HepG2 (cell line): ENCODE data around the gene IRF5. TPM values are rescaled to one million over a fixed set of nuclear protein-coding genes. Genes with fewer than 3 reads are reported as not detected.

Experiments
- ATAC-seq: fragments of 200-7000 bp; cut with Tn5 transposase; 3 replicates; pipeline ENCODE4 v1.9.1; 2020; ENCODE audit warnings: mild to moderate bottlenecking, moderate library complexity
- BruUV-seq: library from RNA; stranded (reverse); fragments of 400-500 nt; replicated peaks from 2 replicates; lab custom pipeline; 2021; lab: Mats Ljungman, UMichigan
- CTCF ChIA-PET: fragments of 300-600 bp; formaldehyde crosslinking; extraction: SDS; loops from one replicate; lab custom pipeline; 2021; ENCODE audit warnings: low total read pairs, inconsistent platforms, low intra/inter-chr PET ratio; lab: Yijun Ruan, JAX
- POLR2A ChIA-PET: fragments of 350-600 bp; sonication (Branson Sonifier 250); formaldehyde crosslinking; loops from one replicate; lab custom pipeline; 2020; ENCODE audit warnings: antibody characterized with exemption, inconsistent platforms; lab: Yijun Ruan, JAX
- DNase-seq: peaks from one replicate; pipeline ENCODE4 v3.0.0-alpha.2; 2015; ENCODE audit warnings: low spot score
- FAIRE-seq: peaks from 3 replicates; lab custom pipeline; 2011; peaks lifted over from hg19 to GRCh38; lab: Jason Lieb, UNC
- H2AFZ ChIP-seq: one replicate; pipeline ENCODE4 v1.6.1; 2011; ENCODE audit warnings: low read length, inconsistent platforms
- H3K27ac ChIP-seq: fragments of 300-600 bp; 3 replicates; pipeline ENCODE4 v1.8.0; 2011; ENCODE audit warnings: mixed run types, mild to moderate bottlenecking, mixed read lengths, low read length, inconsistent platforms; ENCODE audit not compliant: insufficient read depth; ENCODE audit errors: extremely low read length
- H3K27me3 ChIP-seq, 2 experiments: fragments of 200-600 bp in 1 of 2; 2 replicates in 1 of 2; 3 replicates in 1 of 2; pipeline versions ENCODE4 v1.6.0 to v1.8.0; 2011; ENCODE audit warnings: low read length in 2 of 2, mild to moderate bottlenecking in 2 of 2, moderate library complexity in 2 of 2, inconsistent platforms in 1 of 2; ENCODE audit not compliant: insufficient read depth in 2 of 2, control insufficient read depth in 1 of 2
- H3K36me3 ChIP-seq, 2 experiments: fragments of 200-600 bp in 1 of 2; replicated peaks in 1 of 2; 2 replicates in 1 of 2; 3 replicates in 1 of 2; pipeline versions ENCODE4 v1.5.1 to v1.8.0; 2011; ENCODE audit warnings: low read length in 2 of 2, inconsistent platforms in 1 of 2; ENCODE audit not compliant: insufficient read depth in 2 of 2, control insufficient read depth in 1 of 2
- H3K4me1 ChIP-seq: 2 replicates; pipeline ENCODE4 v1.5.1; 2012; ENCODE audit warnings: low read length, inconsistent platforms; ENCODE audit not compliant: insufficient read depth
- H3K4me2 ChIP-seq: 2 replicates; pipeline ENCODE4 v1.6.0; 2011; ENCODE audit warnings: low read depth, low read length, inconsistent platforms
- H3K4me3 ChIP-seq, 3 experiments: fragments of 200-600 bp in 1 of 3; sonication (generic), shearing (Covaris generic) in 1 of 3; replicated peaks in 1 of 3; 2 replicates each; pipeline ENCODE4 v1.5.1; 2011 to 2016; ENCODE audit warnings: low read length in 3 of 3, inconsistent platforms in 2 of 3, low read depth in 2 of 3, mild to moderate bottlenecking in 2 of 3, control low read depth in 1 of 3, mixed read lengths in 1 of 3; ENCODE audit not compliant: insufficient read depth in 1 of 3
- H3K79me2 ChIP-seq: one replicate; pipeline ENCODE4 v1.6.1; 2011; ENCODE audit warnings: low read length, inconsistent platforms; ENCODE audit not compliant: insufficient read depth
- H3K9ac ChIP-seq: 2 replicates; pipeline ENCODE4 v1.6.0; 2011; ENCODE audit warnings: mild to moderate bottlenecking, low read depth, low read length, inconsistent platforms; ENCODE audit not compliant: insufficient read depth
- H3K9me3 ChIP-seq: 2 replicates; pipeline ENCODE4 v1.5.1; 2012; ENCODE audit warnings: mild to moderate bottlenecking, low read length
- H4K20me1 ChIP-seq: 2 replicates; pipeline ENCODE4 v1.6.0; 2011; ENCODE audit warnings: inconsistent platforms, mild to moderate bottlenecking, low read length, moderate library complexity; ENCODE audit not compliant: insufficient read depth
- FOXA3 ChIP-seq: IDR thresholded peaks from 2 replicates; pipeline ENCODE4 v1.6.1; 2016; ENCODE audit warnings: missing genetic modification reagents, missing compliant biosample characterization
- HDAC6 ChIP-seq: fragments of 200-600 bp; sonication (generic); IDR thresholded peaks from 2 replicates; pipeline ENCODE4 v1.7.0; 2017; ENCODE audit warnings: mild to moderate bottlenecking, antibody characterized with exemption, low read length, low read depth
- HOXA3 ChIP-seq: sonication (generic); formaldehyde crosslinking; IDR thresholded peaks from 2 replicates; pipeline ENCODE4 v1.5.0; 2020; ENCODE audit warnings: missing genetic modification reagents
- KLF6 ChIP-seq: IDR thresholded peaks from 2 replicates; pipeline ENCODE4 v1.8.0; 2016; ENCODE audit warnings: missing biosample characterization, missing genetic modification reagents
- NR2F6 ChIP-seq, 2 experiments: IDR thresholded peaks; 2 replicates each; pipeline ENCODE4 v1.6.1; 2016; ENCODE audit warnings: antibody characterized with exemption in 1 of 2, mild to moderate bottlenecking in 1 of 2
- SP4 ChIP-seq: sonication (generic); formaldehyde crosslinking; IDR thresholded peaks from 2 replicates; pipeline ENCODE4 v1.8.1; 2023; ENCODE audit warnings: mild to moderate bottlenecking, missing genetic modification reagents
- TSC22D2 ChIP-seq: sonication (generic); formaldehyde crosslinking; IDR thresholded peaks from 2 replicates; pipeline ENCODE4 v1.5.1; 2020; ENCODE audit warnings: missing genetic modification reagents, mild to moderate bottlenecking, borderline replicate concordance
- U2AF1 ChIP-seq: fragments of 200-400 bp; formaldehyde crosslinking; optimal IDR thresholded peaks from 2 replicates; pipeline ENCODE3; 2017; ENCODE audit warnings: mild to moderate bottlenecking, low read depth, low read length
- XRCC5 ChIP-seq: fragments of 200-400 bp; formaldehyde crosslinking; optimal IDR thresholded peaks from 2 replicates; pipeline ENCODE3; 2017; ENCODE audit warnings: mild to moderate bottlenecking, low read length
- ZBTB21 ChIP-seq: sonication (generic); formaldehyde crosslinking; IDR thresholded peaks from 2 replicates; pipeline ENCODE4 v1.4.0; 2020; ENCODE audit warnings: missing genetic modification reagents
- ZNF556 ChIP-seq: sonication (generic); formaldehyde crosslinking; IDR thresholded peaks from 2 replicates; pipeline ENCODE4 v1.4.0; 2020; ENCODE audit warnings: mild to moderate bottlenecking, missing genetic modification reagents, borderline replicate concordance
- ZNF720 ChIP-seq: sonication (generic); formaldehyde crosslinking; IDR thresholded peaks from 2 replicates; pipeline ENCODE4 v1.4.0; 2020; ENCODE audit warnings: missing genetic modification reagents
- ZNF724P ChIP-seq: sonication (generic); formaldehyde crosslinking; IDR thresholded peaks from 2 replicates; pipeline ENCODE4 v1.8.0; 2022; ENCODE audit warnings: missing genetic modification reagents, borderline replicate concordance
- WGBS: methylation state at CpG from one replicate; pipeline ENCODE4 v1.1.6; 2017; ENCODE audit warnings: low lambda C conversion rate; 5-methylcytosine and 5-hydroxymethylcytosine counted together
- in situ Hi-C: cut with HindIII; loops from 2 replicates; pipeline ENCODE4 v1.10.0; 2017; ENCODE audit warnings: low pct_unique_long_range_greater_than_20kb; ENCODE audit not compliant: extremely low pct_ligation_motif_present
- intact Hi-C: fragments of 100-400 bp; cut with micrococcal nuclease; formaldehyde crosslinking; loops from one replicate; pipeline ENCODE4 v1.10.0; 2022; ENCODE audit not compliant: unreplicated experiment
- polyA plus RNA-seq, 8 experiments: library from polyadenylated mRNA; depleted of rRNA in 3 of 8; stranded (reverse) in 7 of 8; unstranded in 1 of 8; fragments of >200 nt; fragmentation: Illumina TruSeq in 4 of 8; extraction: Trizol in 4 of 8; gene quantifications; 2 replicates each; pipeline versions ENCODE4 v1.2.1 to v1.2.3, GENCODE V29; 2011 to 2016; ENCODE audit warnings: low read depth in 4 of 8, missing spikeins in 1 of 8, mixed read lengths in 1 of 8; ENCODE audit not compliant: insufficient read depth in 1 of 8
- total RNA-seq, 5 experiments: library from RNA; depleted of rRNA; stranded (reverse); fragments of >200 nt; fragmentation: Illumina TruSeq; extraction: Trizol; gene quantifications; 2 replicates each; pipeline ENCODE4 v1.2.3, GENCODE V29; 2016; ENCODE audit warnings: low read depth in 1 of 5
- TF ChIP-seq, protein P1 (sequence below): sonication (generic); formaldehyde crosslinking; IDR thresholded peaks from 2 replicates; pipeline ENCODE4 v1.5.0; 2020; ENCODE audit warnings: mild to moderate bottlenecking, missing genetic modification reagents, borderline replicate concordance
- TF ChIP-seq, protein P2 (sequence below): sonication (generic); formaldehyde crosslinking; IDR thresholded peaks from 2 replicates; pipeline ENCODE4 v1.4.0; 2020; ENCODE audit warnings: missing genetic modification reagents, borderline replicate concordance
- TF ChIP-seq, protein P3 (sequence below): sonication (generic); formaldehyde crosslinking; IDR thresholded peaks from 2 replicates; pipeline ENCODE4 v1.5.0; 2020; ENCODE audit warnings: mild to moderate bottlenecking, low read depth, missing genetic modification reagents, borderline replicate concordance
- TF ChIP-seq, protein P4 (sequence below): sonication (generic); formaldehyde crosslinking; IDR thresholded peaks from 2 replicates; pipeline ENCODE4 v1.8.1; 2023; ENCODE audit warnings: missing genetic modification reagents, mild to moderate bottlenecking, borderline replicate concordance

The IRF5 gene
- total and polyA plus RNA-seq, 2 of the 13 experiments (the other 11 are each of a cell fraction or from before 2014, with no cell fraction given): 2.0 to 2.9 TPM

DNA sequence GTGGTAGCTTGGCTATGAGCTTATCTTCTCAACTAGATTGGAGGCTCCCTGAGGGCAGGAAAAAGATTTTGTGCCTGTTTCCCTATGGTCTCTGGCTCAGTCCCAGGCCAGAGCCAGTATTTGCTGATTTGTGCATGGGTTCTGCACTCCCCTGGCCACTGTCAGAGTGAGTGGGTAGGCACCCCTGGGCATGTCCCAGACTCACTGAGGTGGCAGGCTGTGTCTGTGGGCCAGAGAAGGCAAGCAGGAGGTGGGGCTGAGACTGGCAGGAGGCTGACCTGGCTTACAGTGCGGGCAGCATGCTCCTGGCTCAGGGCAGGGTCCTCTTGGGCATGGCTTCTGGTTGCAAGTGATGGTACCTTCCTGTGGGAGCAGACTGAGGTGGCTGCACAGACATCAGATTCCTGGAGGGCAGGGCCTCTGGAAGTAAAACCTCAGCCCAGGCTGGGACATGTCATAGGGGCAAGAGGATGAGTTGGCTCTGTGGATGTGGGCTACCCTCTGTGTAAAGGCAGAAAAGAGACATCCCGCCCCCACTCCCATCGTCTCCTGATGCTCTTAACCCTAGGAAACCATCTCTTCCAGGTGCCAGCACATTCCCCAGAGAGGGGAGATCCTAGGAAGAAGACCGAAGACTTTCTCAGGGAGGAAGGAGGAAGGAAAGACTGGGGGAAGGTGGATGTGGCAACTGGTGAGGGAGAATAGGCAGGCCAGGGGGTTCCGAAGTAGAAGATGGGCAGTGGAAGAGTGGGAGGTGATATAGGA lies 31.5 kb upstream of the IRF5 start:
- Histone ChIP-seq H3K36me3 (no peaks in the 10 kb centered on the region), H3K27ac (no peak overlapping the region), H3K4me1 (peaks cover 22% of the 10 kb centered on the region), H3K9ac (no peak overlapping the region), H2AFZ (no peak overlapping the region), H3K9me3 (no peaks in the 10 kb centered on the region), H3K4me3 (no peak overlapping the region), H4K20me1 (no peaks in the 10 kb centered on the region), H3K4me2 (no peak overlapping the region), H3K79me2 (no peaks in the 10 kb centered on the region), H3K27me3 (peaks cover 0 to 34% of the 10 kb centered on the region in 2 experiments; a peak in 2 of 5 replicates)
- intact Hi-C loops: no loop called here
- TF ChIP-seq, protein P1, sequence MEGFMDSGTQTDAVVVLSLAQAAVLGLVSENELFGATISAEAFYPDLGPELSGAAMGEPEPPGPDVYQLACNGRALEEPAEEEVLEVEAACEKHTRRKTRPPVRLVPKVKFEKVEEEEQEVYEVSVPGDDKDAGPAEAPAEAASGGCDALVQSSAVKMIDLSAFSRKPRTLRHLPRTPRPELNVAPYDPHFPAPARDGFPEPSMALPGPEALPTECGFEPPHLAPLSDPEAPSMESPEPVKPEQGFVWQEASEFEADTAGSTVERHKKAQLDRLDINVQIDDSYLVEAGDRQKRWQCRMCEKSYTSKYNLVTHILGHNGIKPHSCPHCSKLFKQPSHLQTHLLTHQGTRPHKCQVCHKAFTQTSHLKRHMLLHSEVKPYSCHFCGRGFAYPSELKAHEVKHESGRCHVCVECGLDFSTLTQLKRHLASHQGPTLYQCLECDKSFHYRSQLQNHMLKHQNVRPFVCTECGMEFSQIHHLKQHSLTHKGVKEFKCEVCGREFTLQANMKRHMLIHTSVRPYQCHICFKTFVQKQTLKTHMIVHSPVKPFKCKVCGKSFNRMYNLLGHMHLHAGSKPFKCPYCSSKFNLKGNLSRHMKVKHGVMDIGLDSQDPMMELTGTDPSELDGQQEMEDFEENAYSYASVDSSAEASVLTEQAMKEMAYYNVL: no peak
- no peak for TF ChIP-seq ZNF556 (CRISPR knock-in tag)
- no peak for TF ChIP-seq FOXA3 (CRISPR knock-in tag)
- TF ChIP-seq, protein P2, sequence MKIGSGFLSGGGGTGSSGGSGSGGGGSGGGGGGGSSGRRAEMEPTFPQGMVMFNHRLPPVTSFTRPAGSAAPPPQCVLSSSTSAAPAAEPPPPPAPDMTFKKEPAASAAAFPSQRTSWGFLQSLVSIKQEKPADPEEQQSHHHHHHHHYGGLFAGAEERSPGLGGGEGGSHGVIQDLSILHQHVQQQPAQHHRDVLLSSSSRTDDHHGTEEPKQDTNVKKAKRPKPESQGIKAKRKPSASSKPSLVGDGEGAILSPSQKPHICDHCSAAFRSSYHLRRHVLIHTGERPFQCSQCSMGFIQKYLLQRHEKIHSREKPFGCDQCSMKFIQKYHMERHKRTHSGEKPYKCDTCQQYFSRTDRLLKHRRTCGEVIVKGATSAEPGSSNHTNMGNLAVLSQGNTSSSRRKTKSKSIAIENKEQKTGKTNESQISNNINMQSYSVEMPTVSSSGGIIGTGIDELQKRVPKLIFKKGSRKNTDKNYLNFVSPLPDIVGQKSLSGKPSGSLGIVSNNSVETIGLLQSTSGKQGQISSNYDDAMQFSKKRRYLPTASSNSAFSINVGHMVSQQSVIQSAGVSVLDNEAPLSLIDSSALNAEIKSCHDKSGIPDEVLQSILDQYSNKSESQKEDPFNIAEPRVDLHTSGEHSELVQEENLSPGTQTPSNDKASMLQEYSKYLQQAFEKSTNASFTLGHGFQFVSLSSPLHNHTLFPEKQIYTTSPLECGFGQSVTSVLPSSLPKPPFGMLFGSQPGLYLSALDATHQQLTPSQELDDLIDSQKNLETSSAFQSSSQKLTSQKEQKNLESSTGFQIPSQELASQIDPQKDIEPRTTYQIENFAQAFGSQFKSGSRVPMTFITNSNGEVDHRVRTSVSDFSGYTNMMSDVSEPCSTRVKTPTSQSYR (CRISPR knock-in tag): no peak
- TF ChIP-seq, protein P3, sequence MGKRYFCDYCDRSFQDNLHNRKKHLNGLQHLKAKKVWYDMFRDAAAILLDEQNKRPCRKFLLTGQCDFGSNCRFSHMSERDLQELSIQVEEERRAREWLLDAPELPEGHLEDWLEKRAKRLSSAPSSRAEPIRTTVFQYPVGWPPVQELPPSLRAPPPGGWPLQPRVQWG (CRISPR knock-in tag): no peak
- no peak for TF ChIP-seq ZBTB21 (CRISPR knock-in tag)
- TF ChIP-seq ZNF720 (CRISPR knock-in tag): no peak
- TF ChIP-seq HDAC6: no peak
- TF ChIP-seq ZNF724P: no peak
- no peak for TF ChIP-seq SP4 (CRISPR knock-in tag)
- TF ChIP-seq, protein P4, sequence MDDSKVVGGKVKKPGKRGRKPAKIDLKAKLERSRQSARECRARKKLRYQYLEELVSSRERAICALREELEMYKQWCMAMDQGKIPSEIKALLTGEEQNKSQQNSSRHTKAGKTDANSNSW: no peak
- TF ChIP-seq HOXA3: no peak
- TF ChIP-seq KLF6 (CRISPR knock-in tag): no peak
- no peak for TF ChIP-seq U2AF1
- TF ChIP-seq TSC22D2 (CRISPR knock-in tag): no peak
- TF ChIP-seq XRCC5: no peak
- TF ChIP-seq NR2F6 (IDR thresholded peaks at IDR 0.05): no peak
- no peak for TF ChIP-seq NR2F6 (CRISPR knock-in tag; IDR thresholded peaks at IDR 0.05)
- ATAC-seq (no peak), FAIRE-seq (no peak), DNase-seq (no peak)
- WGBS: 42% methylated on average over 5 of the region's 5 CpGs
- POLR2A ChIA-PET: no interaction called here
- no TSS peak for BruUV-seq
- in situ Hi-C loops: loop anchor here (5.0 kb wide), 2 partner anchors 41 to 186 kb away; no protein-coding TSS in a partner anchor
- CTCF ChIA-PET: interaction anchor here (1.2 to 3.1 kb wide), 2 partner anchors 185 kb away, joined by 5 to 27 read pairs; no protein-coding TSS in a partner anchor
